ENCODE results near the gene WDR73. TPM values are rescaled to one million over a fixed set of nuclear protein-coding genes. Genes with fewer than 3 reads are reported as not detected.

Gene WDR73
- total RNA-seq, 6 donors from 2014 or later, result 21.5 to 138 (median 35.8) TPM

- Histone ChIP-seq H3K9me3 (no peaks in the 10 kb centered on the region), H3K4me3 (no peak overlapping the region), H3K27me3 (no peaks in the 10 kb centered on the region), H3K4me1 (peaks cover 0 to 6% (median 0%) of the 10 kb centered on the region in 4 donors), H3K27ac (no peak overlapping the region), H3K36me3 (peaks cover 3 to 54% (median 21%) of the 10 kb centered on the region in 4 donors)
- TF ChIP-seq CTCF (IDR thresholded peaks at IDR 0.05) (no peak), POLR2A (IDR thresholded peaks at IDR 0.05) (no peak), POLR2AphosphoS5 (IDR thresholded peaks at IDR 0.05) (no peak), EP300 (IDR thresholded peaks at IDR 0.05) (no peak)
- ATAC-seq (ENCODE audit: low FRiP score in 2 of 2) (peak; percentile 59 to 95), DNase-seq (peak in 1 of 2 donors; percentile 54)
- WGBS, 2 donors, result 80 to 81% methylated on average over 5 of the region's 5 CpGs
Observed at GRCh38 chr15:84685304-84685703, 31.2 kb upstream of the WDR73 start.

- H3K27ac ChIP-seq, result no peak overlapping the region
- peak in 1 of 4 donors; percentile 44 for TF ChIP-seq EP300 (IDR thresholded peaks at IDR 0.05)
- no peak for TF ChIP-seq POLR2AphosphoS5 (IDR thresholded peaks at IDR 0.05)
- H3K9me3 ChIP-seq, result no peaks in the 10 kb centered on the region
- 33 to 96% methylated on average over 1 of the region's 1 CpG for WGBS, 2 donors
- DNase-seq (no peak), ATAC-seq (ENCODE audit: low FRiP score in 2 of 2) (peak in 1 of 2 donors; percentile 37)
- H3K4me3 ChIP-seq, result no peak overlapping the region
- peaks cover 0 to 6% (median 0%) of the 10 kb centered on the region in 4 donors for H3K4me1 ChIP-seq
- H3K27me3 ChIP-seq, result no peaks in the 10 kb centered on the region
- H3K36me3 ChIP-seq, result peaks cover 0 to 57% (median 22%) of the 10 kb centered on the region in 4 donors
Observed at GRCh38 chr15:84684092-84684491, 30.0 kb upstream of the WDR73 start.

GRCh38 chr15:84681831-84682230 lies 27.7 kb upstream of the WDR73 start:
- Histone ChIP-seq H3K27me3 (no peaks in the 10 kb centered on the region), H3K9me3 (no peaks in the 10 kb centered on the region), H3K36me3 (peaks cover 0 to 49% (median 21%) of the 10 kb centered on the region in 4 donors), H3K4me1 (peaks cover 0 to 6% (median 0%) of the 10 kb centered on the region in 4 donors), H3K27ac (no peak overlapping the region), H3K4me3 (no peak overlapping the region)
- 76 to 82% methylated on average over 3 of the region's 3 CpGs for WGBS, 2 donors
- DNase-seq (no peak), ATAC-seq (ENCODE audit: low FRiP score in 2 of 2) (peak in 1 of 2 donors; percentile 36)
- TF ChIP-seq CTCF (IDR thresholded peaks at IDR 0.05), result no peak
- no peak for TF ChIP-seq POLR2A (IDR thresholded peaks at IDR 0.05)
- TF ChIP-seq EP300 (IDR thresholded peaks at IDR 0.05), result no peak
- no peak for TF ChIP-seq POLR2AphosphoS5 (IDR thresholded peaks at IDR 0.05)

- DNase-seq, result no peak
- peaks cover 7 to 71% (median 24%) of the 10 kb centered on the region in 4 donors for H3K36me3 ChIP-seq
- TF ChIP-seq POLR2AphosphoS5 (IDR thresholded peaks at IDR 0.05), result no peak
- H3K9me3 ChIP-seq, result no peaks in the 10 kb centered on the region
- H3K27ac ChIP-seq, result no peak overlapping the region
- peak in 1 of 2 donors; percentile 24 for ATAC-seq (ENCODE audit: low FRiP score in 2 of 2)
- no peaks in the 10 kb centered on the region for H3K27me3 ChIP-seq
- peaks cover 0 to 6% (median 2%) of the 10 kb centered on the region in 4 donors for H3K4me1 ChIP-seq
- no peak overlapping the region for H3K4me3 ChIP-seq
Observed at GRCh38 chr15:84671211-84671610, 17.1 kb upstream of the WDR73 start.

- H3K36me3 ChIP-seq, result peaks cover 7 to 82% (median 25%) of the 10 kb centered on the region in 4 donors
- no peak overlapping the region for H3K27ac ChIP-seq
- TF ChIP-seq CTCF (IDR thresholded peaks at IDR 0.05) (no peak), POLR2AphosphoS5 (IDR thresholded peaks at IDR 0.05) (no peak), EP300 (IDR thresholded peaks at IDR 0.05) (no peak), POLR2A (IDR thresholded peaks at IDR 0.05) (no peak)
- H3K4me1 ChIP-seq, result peaks cover 0 to 6% (median 2%) of the 10 kb centered on the region in 4 donors
- WGBS, 2 donors, result 87 to 92% methylated on average over 8 of the region's 8 CpGs
- H3K27me3 ChIP-seq, result no peaks in the 10 kb centered on the region
- ATAC-seq (ENCODE audit: low FRiP score in 2 of 2) (no peak), DNase-seq (no peak)
- H3K4me3 ChIP-seq, result no peak overlapping the region
- H3K9me3 ChIP-seq, result no peaks in the 10 kb centered on the region
Observed at GRCh38 chr15:84669726-84670125, 15.6 kb upstream of the WDR73 start.

Data from upper lobe of left lung (tissue), 6 donors.